Transverse colon (tissue), 3 donors: ENCODE data around the gene MAFB.

Source experiments
- CTCF ChIP-seq, 5 experiments: fragments of 200-600 bp in 3 of 5; fragments of 450-650 bp in 2 of 5; sonication (generic) in 3 of 5; IDR thresholded peaks; 1 replicate in 2 of 5; 2 replicates in 3 of 5; pipeline ENCODE4 v1.5.1; 2016 to 2017; ENCODE audit warnings: antibody characterized with exemption in 5 of 5, inconsistent platforms in 3 of 5, mild to moderate bottlenecking in 2 of 5, moderate library complexity in 1 of 5
- POLR2A ChIP-seq: fragments of 450-650 bp; IDR thresholded peaks from one replicate; pipeline ENCODE4 v1.6.1; 2016; ENCODE audit warnings: antibody characterized with exemption, mild to moderate bottlenecking, moderate library complexity

GRCh38 chr20:40724566-40724965 lies 35.5 kb upstream of the MAFB start:
- TF ChIP-seq CTCF (IDR thresholded peaks at IDR 0.05) (no peak), POLR2A (no peak)
